GM21515 (cell line): ENCODE measurements around the gene FYB1.

ENCODE experiments used
- ATAC-seq: cut with Tn5 transposase; IDR thresholded peaks from one replicate; pipeline ENCODE4 v1.9.1; 2021; ENCODE audit not compliant: unreplicated experiment

The FYB1 gene

GRCh38 chr5:39059064-39059463, 160.3 kb downstream of the FYB1 start:
- ATAC-seq, result no peak

- ATAC-seq, result peak; percentile 81
Measured at GRCh38 chr5:39058178-39058921, 161.0 kb downstream of the FYB1 start.

- peak; percentile 51 for ATAC-seq
Measured at GRCh38 chr5:39057734-39058133, 161.6 kb downstream of the FYB1 start.

GRCh38 chr5:39055768-39056398, 163.5 kb downstream of the FYB1 start:
- no peak for ATAC-seq
